ENCODE measurements around the gene NOL4L.
"Not testable (repeated sequence)": the region's sequence is repeated elsewhere in the genome, so short reads cannot be mapped to it uniquely, and the experiment has no call there.

NOL4L gene

GRCh38 chr20:32439132-32439829 is 145.9 kb downstream of the NOL4L start:
- no peak for DNase-seq

- no peak for DNase-seq
Observed at GRCh38 chr20:32438331-32438858, 146.7 kb downstream of the NOL4L start.

- no peak for DNase-seq
Observed at GRCh38 chr20:32437391-32438074, 147.6 kb downstream of the NOL4L start.

- DNase-seq = no peak
Observed at GRCh38 chr20:32436968-32437367, 148.2 kb downstream of the NOL4L start.

- no peak for DNase-seq
Observed at GRCh38 chr20:32436142-32436861, 148.8 kb downstream of the NOL4L start.

GRCh38 chr20:32435449-32436107 is 149.6 kb downstream of the NOL4L start:
- no peak for DNase-seq

GRCh38 chr20:32434434-32434833 is 150.7 kb downstream of the NOL4L start:
- no peak for DNase-seq

- DNase-seq = no peak
Observed at GRCh38 chr20:32433311-32434021, 151.7 kb downstream of the NOL4L start.

GRCh38 chr20:32432277-32432676 is 152.9 kb downstream of the NOL4L start:
- DNase-seq = no peak

GRCh38 chr20:32431457-32431856 is 153.7 kb downstream of the NOL4L start:
- no peak for DNase-seq

- DNase-seq = no peak
Observed at GRCh38 chr20:32429745-32430360, 155.3 kb downstream of the NOL4L start.

GRCh38 chr20:32429343-32429742 is 155.8 kb downstream of the NOL4L start:
- DNase-seq = no peak

GRCh38 chr20:32427996-32428395 is 157.1 kb downstream of the NOL4L start:
- DNase-seq = no peak

GRCh38 chr20:32421290-32421689 is 163.8 kb downstream of the NOL4L start:
- no peak for DNase-seq

GRCh38 chr20:32418376-32418775 is 166.8 kb downstream of the NOL4L start:
- DNase-seq = no peak

- DNase-seq = no peak
Observed at GRCh38 chr20:32416206-32416605, 168.9 kb downstream of the NOL4L start.

- DNase-seq = no peak
Observed at GRCh38 chr20:32415494-32415893, 169.6 kb downstream of the NOL4L start.

GRCh38 chr20:32411955-32412706 is 173.0 kb downstream of the NOL4L start:
- DNase-seq = no peak

- DNase-seq = not testable (repeated sequence)
Observed at GRCh38 chr20:32407131-32407750, 177.9 kb downstream of the NOL4L start.

- no peak for DNase-seq
Observed at GRCh38 chr20:32406701-32407100, 178.4 kb downstream of the NOL4L start.

- no peak for DNase-seq
Observed at GRCh38 chr20:32404017-32404416, 181.1 kb downstream of the NOL4L start.

All from 8988T (cell line).